Stimulated activated CD4-positive, alpha-beta T cell treated with anti-CD3 and anti-CD28 coated beads, TNF-alpha, amount 100 ng/mL, for 1 hour (primary cell): Measurements from ENCODE around the gene SLCO1B3.

Source experiments
- DNase-seq, 3 donors: peaks; one replicate each; pipeline ENCODE4 v3.0.0-alpha.2; 2020; ENCODE audit warnings: low read depth in 3 of 3, low spot score in 1 of 3

Gene SLCO1B3

DNA sequence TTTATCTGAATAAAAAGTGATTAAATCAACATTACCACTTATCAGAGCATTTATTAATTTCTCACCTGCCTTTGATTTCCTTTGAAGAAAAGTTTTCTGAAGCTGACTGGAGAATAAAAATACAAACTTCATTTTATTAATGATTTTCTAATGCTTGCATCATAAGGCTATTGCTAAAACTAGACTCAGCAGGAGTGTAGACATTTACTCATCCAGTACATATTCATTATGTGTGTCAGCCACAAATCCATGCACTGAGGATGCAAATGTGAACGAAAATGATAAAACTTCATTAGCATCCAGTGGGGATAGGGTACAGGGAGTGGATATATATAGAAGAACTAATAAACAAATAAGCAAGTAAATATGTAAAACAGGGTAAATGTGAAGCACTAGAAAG lies 74.6 kb downstream of the SLCO1B3 start:
- no peak for DNase-seq

DNA sequence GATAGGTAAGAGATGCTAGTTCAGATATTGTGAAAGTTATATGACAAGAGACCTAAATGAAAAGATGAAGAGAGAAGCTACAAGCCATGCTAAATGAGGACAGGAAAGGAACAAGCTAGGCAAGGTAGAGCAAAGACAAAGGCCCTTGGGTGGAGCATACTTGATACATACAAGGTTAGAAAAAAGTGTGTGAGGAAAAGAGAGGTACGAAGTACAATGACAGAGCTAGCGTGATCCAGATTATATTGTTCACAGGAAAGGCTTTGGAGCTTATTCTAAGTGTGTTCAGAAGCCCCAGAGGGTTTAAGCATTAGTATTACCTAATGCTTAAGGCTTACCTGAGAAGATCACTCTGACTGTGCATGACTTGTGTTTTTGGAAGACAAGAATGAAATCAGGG lies 75.0 kb downstream of the SLCO1B3 start:
- DNase-seq: no peak

DNA sequence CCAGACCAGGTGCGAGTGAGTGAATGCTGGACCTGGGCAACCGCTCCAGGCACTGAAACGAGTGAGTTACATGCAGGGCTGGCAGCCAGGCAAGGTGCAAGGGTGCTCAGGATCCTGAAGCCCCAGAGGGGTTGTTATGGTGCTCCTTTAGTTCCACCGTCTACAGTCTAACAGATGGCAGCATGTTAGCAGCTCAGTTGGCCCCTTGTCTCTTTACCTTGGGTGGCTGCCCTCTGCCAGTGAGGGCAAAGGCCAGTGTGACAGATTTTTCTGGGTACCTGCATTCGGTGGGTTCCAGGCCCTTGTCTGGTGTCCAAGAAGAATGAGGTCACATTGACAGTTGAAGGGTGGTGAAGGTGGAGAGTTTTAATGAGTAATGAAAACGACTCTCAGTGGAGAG lies 106.8 kb downstream of the SLCO1B3 start:
- DNase-seq: no peak

DNA sequence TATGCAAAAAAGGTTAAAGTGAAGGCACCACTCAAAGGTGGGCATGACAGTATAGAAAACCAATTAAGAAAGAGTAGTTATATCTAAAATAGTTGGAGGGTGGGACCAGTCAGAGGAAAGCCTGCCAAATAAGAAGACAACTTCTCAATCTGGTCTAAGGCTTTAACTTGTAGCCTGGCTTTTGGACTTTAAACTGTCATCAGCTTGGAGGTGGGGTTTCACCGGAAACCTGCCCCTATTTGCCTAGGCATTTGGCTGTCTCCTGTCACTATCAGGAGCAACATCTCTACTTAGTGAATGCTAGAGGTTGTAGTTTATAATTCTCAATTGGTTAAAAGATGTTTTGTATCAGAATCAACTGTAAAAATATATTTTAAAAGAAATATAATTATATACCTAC lies 107.3 kb downstream of the SLCO1B3 start:
- no peak for DNase-seq

DNA sequence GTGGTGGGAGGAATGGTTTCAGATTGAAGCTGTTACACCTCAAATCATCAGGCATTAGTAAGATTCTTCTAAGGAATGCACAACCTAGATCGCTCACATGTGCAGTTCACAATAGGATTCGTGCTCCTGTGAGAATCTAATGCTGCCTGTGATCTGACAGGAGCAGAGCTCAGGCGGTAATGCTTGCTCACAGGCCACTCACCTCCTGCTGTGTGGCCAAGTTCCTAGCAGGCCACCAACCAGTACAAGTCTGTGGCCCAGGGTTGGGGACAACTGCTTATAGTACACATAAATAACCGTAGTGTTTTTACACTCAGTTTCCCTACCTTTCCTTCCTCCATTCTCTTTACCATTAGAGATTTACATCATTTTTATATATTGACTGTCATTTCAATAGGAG lies 121.4 kb downstream of the SLCO1B3 start:
- no peak for DNase-seq

DNA sequence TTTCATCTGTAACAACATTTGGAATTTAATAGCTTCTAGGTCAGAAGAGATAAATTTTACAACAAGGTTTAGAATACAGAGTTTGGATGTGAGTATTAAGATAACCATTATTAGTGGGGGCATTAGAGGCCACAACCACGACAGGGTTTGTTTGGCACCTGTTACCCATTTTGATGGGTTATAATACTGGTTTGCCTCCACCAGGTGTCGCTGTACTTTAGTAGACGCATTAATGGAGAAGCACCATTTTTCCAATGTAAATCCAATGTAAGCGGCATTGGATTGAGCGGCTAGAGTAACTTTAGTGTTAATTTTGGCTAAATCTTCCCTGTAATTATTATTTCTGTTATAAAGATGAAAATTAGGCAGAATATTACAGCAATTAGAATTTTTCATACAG lies 136.2 kb downstream of the SLCO1B3 start:
- no peak for DNase-seq

DNA sequence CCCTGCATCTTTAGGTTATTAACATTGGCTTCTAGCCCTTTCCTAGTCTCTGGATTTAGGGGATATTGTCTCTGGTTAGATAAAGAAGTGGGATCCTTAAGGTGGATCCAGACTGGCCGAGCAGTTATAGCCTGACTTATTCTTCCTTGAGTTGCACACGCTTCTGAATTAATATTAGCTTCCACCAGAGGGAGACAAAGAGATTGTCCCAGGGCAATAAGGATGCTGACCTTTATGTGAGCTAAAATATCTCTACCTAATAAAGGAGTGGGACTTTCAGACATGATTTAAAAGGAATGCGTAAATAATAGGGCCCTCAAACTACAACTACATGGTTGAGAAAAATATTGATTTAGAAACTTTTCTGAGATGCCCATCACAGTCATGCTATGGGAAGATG lies 139.7 kb downstream of the SLCO1B3 start:
- DNase-seq: no peak

DNA sequence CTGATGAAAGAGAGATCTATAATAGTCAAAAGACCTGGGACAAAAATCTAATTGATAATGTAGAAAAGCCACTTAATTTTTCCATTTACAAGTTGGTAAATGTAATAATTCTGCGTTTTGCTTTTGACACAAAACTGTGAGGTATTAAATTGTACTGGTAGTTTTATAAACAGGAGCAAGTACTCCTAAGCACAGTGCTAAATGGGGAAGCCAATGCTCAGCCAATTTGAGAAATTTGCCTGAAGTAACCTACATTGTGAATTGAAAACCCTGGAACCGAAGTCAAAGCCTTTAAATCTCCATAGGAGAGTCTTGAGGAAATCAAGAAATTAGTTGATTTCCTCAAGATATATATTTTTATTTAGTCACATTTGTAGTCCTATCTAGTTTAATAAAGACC lies 152.8 kb downstream of the SLCO1B3 start:
- no peak for DNase-seq

DNA sequence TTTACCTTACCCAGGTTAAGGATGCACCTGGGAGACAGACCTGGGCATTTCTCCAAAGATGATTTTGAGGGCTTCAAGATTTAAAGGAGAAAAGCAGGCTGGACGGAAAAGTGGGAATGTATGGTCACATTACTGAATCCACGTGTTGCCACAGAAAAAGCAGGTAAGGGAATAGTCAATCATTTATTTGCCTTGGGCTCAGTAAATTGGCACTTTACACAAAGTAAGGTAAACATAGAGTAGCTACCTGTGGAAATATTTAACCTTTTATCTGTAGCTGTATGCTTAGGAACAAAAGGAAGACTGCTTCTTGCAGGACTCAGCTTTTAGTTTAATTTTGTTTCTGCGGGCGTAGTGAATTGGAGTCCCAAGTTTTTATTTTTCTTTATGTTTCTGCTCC lies 153.3 kb downstream of the SLCO1B3 start:
- DNase-seq: no peak
